NCI-H1417 (cell line): Measurements from ENCODE around the gene RADX.

Experiments used
- DNase-seq, 3 experiments: peaks; one replicate each; lab custom pipeline; 2025; lab: John Stamatoyannopoulos, UW

RADX gene

DNA sequence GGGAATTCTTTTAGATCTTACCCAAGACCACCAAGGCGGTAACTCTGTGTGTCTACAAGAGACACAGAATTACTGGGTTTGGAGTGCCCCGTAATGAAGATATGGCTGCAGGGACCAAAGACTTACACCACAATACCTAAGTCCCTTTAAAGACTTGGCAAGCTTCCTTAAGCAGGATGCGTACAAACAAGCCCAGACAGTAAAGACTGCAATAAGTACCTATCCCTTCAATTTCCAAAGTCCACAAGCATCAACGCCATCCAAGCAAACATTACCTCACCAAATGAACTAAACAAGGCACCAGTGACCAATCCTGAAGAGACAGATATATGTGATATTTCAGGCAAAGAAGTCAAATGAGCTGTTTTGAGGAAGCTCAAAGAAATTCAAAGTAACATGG, 72.4 kb downstream of the RADX start:
- no peak for DNase-seq

DNA sequence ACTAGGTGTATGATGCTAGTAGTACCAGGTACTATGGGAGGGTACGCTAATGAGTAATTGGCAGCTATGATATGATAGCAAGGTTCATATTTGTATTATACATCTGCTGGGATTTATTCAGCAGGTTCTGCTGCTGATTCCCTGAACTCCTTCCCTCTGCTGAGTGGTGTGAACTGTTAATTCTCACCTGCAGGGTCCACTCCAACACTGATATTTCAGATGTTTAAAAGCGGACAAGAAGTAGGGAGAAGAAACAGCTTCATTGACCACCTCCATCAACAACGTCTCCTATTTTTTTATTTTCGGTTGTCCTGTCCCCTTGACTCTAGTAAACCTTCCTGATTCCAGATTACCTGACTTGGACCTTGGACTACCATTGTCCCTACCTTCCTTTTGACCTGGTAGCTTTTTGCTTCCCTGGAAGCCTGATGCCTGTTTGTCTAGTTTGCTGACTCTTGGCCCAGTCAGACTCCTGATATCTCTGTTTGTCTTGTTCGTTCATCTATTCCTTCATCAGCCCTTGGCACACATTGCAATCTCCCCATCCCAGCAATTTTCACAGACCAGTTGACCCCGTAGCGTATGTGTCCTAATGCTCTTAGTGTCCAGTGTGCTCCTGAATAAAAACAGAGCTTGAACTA, 80.8 kb downstream of the RADX start:
- no peak for DNase-seq

DNA sequence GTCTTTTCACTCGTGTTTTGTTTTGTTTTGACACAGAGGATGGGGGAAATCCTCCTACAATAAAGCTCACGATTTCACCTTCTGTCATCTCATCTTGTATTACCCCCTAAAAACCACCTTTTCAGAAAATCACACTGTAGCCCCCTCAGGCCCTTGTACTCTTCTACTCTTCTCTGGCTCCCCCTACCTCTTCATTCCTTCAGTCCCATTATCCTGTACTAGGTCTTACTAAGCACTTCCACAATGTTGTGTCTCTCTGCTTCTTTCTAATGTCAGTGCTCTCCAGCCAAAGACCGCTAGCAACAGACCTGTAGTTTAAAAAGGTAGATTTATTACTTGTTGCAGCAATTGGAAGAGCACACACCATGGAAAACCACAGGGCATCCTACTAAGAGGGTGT, 84.7 kb downstream of the RADX start:
- DNase-seq, result no peak

DNA sequence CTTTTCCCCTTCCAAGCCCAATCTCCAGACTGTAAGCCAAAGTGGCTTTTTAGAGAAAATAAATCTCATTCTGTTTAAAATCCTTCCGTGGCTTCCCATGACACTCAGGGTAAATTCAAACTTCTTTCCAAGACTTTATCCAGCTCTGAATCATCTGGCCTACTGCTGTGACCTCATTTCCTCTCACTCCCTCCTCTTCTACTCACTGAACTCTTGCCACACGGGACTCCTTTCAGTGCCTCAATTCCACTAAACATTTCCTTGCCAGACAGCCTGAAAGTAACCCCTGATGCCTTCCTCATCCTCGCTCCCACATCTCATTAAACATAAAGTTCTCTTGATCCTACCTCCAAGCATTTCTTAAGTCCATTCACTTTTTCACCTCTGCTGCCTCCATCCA, 86.9 kb downstream of the RADX start:
- no peak for DNase-seq

DNA sequence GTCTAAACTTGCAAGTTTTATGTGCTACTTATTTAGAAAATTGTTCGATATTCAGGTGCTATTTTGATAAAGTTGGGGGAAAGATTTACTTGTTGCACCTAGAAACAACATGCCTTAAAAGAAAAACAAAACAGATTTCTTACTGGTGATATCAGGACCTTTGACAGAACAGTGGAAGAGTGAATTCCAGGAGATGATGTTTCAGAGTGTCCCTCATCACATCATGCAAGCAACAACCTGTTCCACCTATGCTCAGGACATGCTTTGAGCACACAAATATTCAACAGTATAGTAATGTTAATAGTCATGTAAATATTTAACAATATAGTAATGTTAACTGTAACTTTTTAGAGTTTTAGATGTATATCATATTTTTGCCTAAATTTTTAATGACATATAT, 90.9 kb downstream of the RADX start:
- DNase-seq, result peak in 1 of 3 experiments; percentile 14

DNA sequence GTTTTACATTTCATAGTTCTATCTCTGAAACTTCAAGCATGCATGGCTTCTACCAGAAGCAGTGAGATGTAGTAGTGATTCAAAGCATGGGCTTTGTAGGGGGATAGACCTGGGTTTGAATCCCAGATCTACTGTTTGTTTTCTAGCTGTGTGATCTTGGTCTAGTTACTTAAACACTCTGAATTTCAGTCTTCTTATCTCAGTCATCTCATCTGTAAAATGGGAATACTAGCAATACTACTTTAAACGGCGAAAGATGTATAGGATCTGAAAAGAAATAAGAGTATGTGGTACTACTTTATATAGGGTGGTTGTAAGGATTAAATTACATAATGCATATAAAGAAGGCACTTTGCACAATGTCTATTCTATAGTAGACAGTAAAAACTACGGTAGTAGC, 94.7 kb downstream of the RADX start:
- no peak for DNase-seq

DNA sequence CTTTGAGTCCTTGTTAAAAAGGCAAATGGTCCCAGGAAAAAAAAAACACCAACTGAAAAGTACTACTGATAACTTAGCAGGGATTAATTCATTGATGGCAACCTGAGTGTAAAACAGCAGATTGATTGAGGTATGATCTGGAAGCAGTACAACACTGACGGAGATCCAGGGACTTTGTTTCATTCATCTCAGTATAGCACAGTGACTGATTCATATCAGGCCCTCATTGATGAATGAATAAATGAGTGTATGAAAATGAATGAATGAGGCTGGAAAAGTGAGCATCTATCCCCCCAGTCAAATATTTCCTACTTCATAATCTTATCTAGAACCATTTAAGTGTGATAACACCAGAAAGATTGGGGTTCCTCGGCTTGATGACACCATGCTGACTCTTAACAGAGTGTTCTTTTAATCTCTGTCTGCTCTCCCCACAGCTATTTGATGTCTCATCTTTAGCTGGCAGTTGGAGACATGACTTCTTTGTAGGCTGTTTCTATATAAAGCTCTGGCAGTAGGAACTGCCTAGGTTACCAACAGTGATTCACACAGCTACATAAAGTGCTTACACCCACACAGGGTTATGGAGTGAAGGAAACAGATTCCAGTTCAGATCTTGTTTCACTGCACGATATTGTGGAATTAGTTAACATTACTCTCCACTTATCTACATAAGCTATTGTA, 96.1 kb downstream of the RADX start:
- no peak for DNase-seq

DNA sequence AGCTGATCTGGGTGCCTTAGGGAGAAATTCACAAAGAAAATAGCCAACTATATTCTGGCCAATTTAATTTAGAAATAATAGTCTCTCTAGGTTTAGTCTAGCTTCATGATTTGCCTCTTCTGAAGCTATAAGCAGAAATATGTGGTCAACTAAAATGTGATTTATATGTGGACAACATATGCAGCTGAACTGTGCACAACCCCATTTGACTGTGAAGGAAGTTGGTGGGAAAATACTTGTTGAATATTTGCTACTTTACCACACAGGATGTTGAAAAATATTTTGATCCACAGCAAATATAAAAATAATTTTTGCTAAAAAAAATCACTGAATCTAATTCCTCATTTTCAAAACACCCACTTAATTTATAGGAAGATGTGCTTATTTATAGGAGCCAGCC, 99.0 kb downstream of the RADX start:
- DNase-seq, result no peak

DNA sequence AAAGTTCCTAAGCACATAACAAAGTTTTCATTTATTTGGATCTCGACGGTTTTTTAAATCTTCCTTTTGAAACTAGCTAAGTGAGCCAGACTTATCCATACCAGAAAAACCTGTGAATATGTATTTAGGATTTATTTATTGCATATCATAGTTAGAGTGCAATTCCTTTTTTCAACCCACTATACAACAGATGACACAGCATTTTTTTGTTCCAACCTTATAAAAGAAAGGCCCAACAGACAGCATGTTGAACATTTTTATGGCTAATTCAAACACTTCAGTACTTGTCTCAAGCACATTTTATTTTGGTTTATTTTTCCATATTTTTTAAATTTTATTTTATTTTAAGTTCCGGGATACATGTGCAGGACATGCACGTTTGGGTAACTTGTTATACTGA, 99.6 kb downstream of the RADX start:
- DNase-seq, result no peak

DNA sequence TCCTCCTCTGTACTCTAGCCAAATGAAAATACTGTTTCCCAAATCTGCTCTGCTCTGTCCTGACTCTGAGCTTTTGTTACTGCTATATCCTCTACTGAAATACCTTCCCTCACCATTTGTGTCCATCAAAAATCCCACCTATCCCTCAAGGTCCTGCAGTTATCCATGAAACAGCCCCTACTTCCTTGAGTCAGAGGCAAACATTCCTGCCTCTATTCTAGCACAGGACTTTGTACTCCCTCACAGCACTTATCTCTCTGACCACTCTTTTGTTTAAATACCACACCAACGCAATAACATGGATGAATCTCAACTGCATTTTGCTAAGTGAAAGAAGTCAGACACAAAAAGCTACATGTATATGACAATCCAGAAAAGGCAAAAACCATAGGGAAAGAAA, 104.2 kb downstream of the RADX start:
- DNase-seq, result no peak

DNA sequence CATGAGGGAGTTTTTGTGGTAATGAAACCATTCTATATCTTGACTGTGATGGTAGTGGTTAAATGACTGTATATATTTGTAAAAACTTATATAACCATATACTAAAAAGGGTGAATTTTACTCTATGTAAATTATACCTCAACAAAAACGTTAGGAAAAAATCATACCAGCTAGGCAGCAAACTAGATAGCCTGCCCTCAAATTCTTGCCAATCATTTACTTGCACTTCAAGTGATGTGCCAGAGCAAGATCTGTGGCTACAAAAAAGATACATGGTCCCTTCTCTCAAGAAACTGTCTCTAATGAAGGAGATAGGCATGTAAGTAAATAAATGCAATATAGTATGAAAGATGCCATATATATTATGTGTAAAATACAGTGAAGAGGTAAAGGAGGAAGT, 104.7 kb downstream of the RADX start:
- DNase-seq, result no peak

DNA sequence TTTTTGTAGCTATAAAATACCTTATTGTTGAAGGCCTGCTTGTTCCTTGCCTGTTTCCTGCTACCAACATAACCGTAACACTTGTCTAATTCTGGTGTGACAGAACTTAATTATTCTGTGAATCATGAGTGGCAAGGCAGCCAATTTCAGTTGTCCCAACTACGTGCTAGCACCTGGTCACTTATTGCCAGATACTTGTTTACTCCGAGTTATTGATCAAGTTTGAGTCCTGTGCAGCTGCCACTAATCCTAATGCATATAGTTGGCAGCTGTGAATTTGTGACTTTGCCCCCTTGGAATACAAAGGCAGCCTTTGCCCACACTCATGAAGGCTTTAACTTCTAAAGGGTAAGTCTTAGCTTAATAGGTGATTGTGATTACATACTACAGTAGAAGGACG, 106.9 kb downstream of the RADX start:
- peak in 2 of 3 experiments; percentile 14 to 42 for DNase-seq

DNA sequence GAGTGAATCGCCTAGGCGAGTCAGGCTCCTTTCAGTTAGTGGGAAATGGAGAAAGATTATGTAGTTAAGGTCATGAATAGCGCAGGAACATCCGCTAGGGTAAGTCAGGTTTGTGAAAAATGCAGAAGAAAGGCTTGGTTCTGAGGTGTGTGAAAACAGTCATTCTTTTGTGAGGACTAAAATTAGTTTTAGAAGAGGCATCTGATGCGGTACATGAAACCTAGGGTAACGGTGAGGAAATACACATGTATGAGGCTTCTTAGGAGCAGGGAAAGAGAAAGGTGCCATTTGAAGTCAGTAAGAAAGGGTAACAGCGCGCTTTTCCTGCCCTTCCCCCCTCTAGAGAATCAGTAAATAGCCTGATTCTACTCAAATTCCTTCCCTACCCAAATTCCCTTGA, 114.2 kb downstream of the RADX start:
- DNase-seq, result peak in 2 of 3 experiments; percentile 49 to 68

DNA sequence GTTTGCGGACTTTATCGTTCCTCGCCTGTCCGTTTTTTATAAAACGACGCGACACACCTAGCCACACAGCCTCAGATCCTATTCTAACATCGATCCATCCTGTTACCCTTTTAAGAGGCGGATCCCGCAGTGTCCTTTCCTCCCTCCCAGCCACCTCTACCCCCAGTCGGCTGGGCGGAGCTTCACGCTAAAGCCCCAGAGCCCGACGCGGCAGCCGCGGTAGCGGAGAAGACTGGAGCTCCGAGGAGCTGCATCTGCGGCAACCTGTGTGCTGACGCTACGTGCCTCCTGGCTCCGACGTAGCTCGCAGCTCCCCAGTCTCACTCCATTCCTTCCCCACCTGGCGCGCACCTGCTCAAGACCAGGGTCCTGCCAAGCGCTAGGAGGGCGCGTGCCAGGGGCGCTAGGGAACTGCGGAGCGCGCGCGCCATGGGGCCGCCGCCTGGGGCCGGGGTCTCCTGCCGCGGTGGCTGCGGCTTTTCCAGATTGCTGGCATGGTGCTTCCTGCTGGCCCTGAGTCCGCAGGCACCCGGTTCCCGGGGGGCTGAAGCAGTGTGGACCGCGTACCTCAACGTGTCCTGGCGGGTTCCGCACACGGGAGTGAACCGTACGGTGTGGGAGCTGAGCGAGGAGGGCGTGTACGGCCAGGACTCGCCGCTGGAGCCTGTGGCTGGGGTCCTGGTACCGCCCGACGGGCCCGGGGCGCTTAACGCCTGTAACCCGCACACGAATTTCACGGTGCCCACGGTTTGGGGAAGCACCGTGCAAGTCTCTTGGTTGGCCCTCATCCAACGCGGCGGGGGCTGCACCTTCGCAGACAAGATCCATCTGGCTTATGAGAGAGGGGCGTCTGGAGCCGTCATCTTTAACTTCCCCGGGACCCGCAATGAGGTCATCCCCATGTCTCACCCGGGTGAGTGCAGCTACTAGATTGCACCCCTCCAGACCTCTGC, 115.0 kb downstream of the RADX start, which contains the start of gene RNF128:
Gene RNF128, plus strand, starts transcription at position 217 of the 953 bp plus-strand sequence. Its CDS starts 213 bp downstream, at position 430.
- DNase-seq, result peak; percentile 19 to 85 (median 79)

DNA sequence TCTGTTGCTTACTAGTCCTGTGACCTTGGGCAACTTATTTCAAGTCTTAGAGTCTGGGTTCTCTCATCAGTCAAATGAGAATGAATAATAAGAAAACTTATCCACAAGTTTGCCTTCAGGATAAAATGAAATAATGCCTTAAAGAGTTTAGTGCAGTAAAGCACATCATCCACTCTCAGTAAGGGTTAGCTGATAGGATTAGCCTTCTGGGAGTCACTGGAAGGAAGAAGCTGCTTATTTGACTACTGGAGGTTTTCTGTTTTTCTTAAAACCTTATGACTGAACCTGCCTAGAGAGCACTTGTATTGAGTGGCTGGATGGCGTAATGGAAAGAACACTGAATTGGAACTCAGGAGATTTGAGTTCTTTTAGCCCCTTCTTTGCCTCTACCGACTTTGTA, 116.6 kb downstream of the RADX start:
- DNase-seq, result peak in 1 of 3 experiments; percentile 9
